Spleen (tissue), 7 donors: ENCODE results near the gene GSN.

ENCODE experiments used
- CTCF ChIP-seq, 11 experiments: fragments of 200-600 bp in 7 of 11; fragments of 450-650 bp in 4 of 11; sonication (generic) in 4 of 11; IDR thresholded peaks in 8 of 11; conservative IDR thresholded peaks in 3 of 11; 1 replicate in 7 of 11; 2 replicates in 4 of 11; pipeline versions ENCODE4 v1.4.0 to v1.8.0; 2016 to 2021; ENCODE audit warnings: antibody characterized with exemption in 11 of 11, inconsistent platforms in 4 of 11, mild to moderate bottlenecking in 1 of 11
- POLR2A ChIP-seq, 3 donors: fragments of 450-650 bp; IDR thresholded peaks; one replicate each; pipeline ENCODE4 v1.5.1; 2017; ENCODE audit warnings: antibody characterized with exemption in 3 of 3, mild to moderate bottlenecking in 1 of 3
- POLR2AphosphoS5 ChIP-seq, 3 donors: sonication (generic); formaldehyde crosslinking; IDR thresholded peaks; one replicate each; pipeline ENCODE4 v1.5.1; 2017; ENCODE audit warnings: antibody characterized with exemption in 3 of 3
- donor health status: DM: no; HTN: no; CAD: no; lungs with moderate emphysema.
- donor health status: DM: no; HTN: no; CAD: no.
- donor health status: DM: no; HTN: no; CAD: no.

GRCh38 chr9:121307976-121308375, 40.0 kb downstream of the GSN start:
- TF ChIP-seq CTCF (IDR thresholded peaks at IDR 0.05 in 8 of 11, conservative IDR thresholded peaks at IDR 0.05 in 3 of 11) (no peak), POLR2AphosphoS5 (IDR thresholded peaks at IDR 0.05) (no peak), POLR2A (IDR thresholded peaks at IDR 0.05) (no peak)
